Measurements from ENCODE around the gene RIMBP2.

DNA sequence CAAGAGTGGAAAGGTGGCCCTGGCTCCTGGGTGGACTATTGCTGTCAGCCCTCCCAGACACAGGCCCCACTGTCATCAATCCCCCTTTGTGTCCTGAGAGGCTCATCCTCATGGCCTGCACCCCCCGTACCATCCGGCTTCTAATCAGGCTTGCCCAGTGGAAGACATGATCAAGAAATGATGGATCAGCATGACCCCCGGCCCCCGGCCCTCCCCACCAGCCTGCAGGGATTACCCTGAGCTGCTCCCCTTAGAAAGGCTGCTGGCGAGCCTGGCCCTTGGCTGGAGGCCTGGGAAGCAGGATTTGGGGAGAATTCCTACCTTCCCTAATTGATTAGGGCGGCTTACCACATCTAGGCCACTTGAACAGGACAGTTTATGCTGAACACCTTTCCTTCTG, 207.3 kb downstream of the RIMBP2 start:
- TF ChIP-seq, protein P1, sequence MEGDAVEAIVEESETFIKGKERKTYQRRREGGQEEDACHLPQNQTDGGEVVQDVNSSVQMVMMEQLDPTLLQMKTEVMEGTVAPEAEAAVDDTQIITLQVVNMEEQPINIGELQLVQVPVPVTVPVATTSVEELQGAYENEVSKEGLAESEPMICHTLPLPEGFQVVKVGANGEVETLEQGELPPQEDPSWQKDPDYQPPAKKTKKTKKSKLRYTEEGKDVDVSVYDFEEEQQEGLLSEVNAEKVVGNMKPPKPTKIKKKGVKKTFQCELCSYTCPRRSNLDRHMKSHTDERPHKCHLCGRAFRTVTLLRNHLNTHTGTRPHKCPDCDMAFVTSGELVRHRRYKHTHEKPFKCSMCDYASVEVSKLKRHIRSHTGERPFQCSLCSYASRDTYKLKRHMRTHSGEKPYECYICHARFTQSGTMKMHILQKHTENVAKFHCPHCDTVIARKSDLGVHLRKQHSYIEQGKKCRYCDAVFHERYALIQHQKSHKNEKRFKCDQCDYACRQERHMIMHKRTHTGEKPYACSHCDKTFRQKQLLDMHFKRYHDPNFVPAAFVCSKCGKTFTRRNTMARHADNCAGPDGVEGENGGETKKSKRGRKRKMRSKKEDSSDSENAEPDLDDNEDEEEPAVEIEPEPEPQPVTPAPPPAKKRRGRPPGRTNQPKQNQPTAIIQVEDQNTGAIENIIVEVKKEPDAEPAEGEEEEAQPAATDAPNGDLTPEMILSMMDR (optimal IDR thresholded peaks at IDR 0.05 in 1 of 3, IDR thresholded peaks at IDR 0.05 in 1 of 3, conservative IDR thresholded peaks at IDR 0.05 in 1 of 3; ENCODE audit: extremely low read depth in 1 of 3, insufficient read depth in 2 of 3, low read length in 3 of 3) = no peak
- no peak for TF ChIP-seq EZH2 (IDR thresholded peaks at IDR 0.05; ENCODE audit: low read length)
